NCI-H82 treated with DMSO at 0.1 percent for 48 hours (cell line): ENCODE data around the gene LPIN3.

Source experiments
- DNase-seq: peaks from one replicate; lab custom pipeline; 2025; ENCODE audit not compliant: unreplicated experiment; lab: John Stamatoyannopoulos, UW

LPIN3 gene

GRCh38 chr20:41392295-41392694, 51.7 kb downstream of the LPIN3 start:
- DNase-seq = no peak

GRCh38 chr20:41392871-41393704, 52.5 kb downstream of the LPIN3 start:
- DNase-seq = no peak

- no peak for DNase-seq
Observed at GRCh38 chr20:41393705-41394066, 53.1 kb downstream of the LPIN3 start.

GRCh38 chr20:41394081-41394480, 53.5 kb downstream of the LPIN3 start:
- no peak for DNase-seq

GRCh38 chr20:41394931-41395666, 54.5 kb downstream of the LPIN3 start:
- DNase-seq = no peak

GRCh38 chr20:41395667-41396664, 55.3 kb downstream of the LPIN3 start:
- DNase-seq = peak; percentile 43

GRCh38 chr20:41398408-41398807, 57.8 kb downstream of the LPIN3 start:
- no peak for DNase-seq

- no peak for DNase-seq
Observed at GRCh38 chr20:41403604-41404003, 63.0 kb downstream of the LPIN3 start.

GRCh38 chr20:41405436-41405835, 64.8 kb downstream of the LPIN3 start:
- no peak for DNase-seq

GRCh38 chr20:41406353-41406752, 65.7 kb downstream of the LPIN3 start:
- no peak for DNase-seq

- DNase-seq = no peak
Observed at GRCh38 chr20:41406896-41407444, 66.3 kb downstream of the LPIN3 start.

- DNase-seq = no peak
Observed at GRCh38 chr20:41407607-41408006, 67.0 kb downstream of the LPIN3 start.

GRCh38 chr20:41408156-41408794, 67.7 kb downstream of the LPIN3 start:
- no peak for DNase-seq

GRCh38 chr20:41408986-41409385, 68.4 kb downstream of the LPIN3 start:
- DNase-seq = no peak
